Thyroid gland (tissue), 4 donors: ENCODE results near the gene CCDC183. TPM values are rescaled to one million over a fixed set of nuclear protein-coding genes. Genes with fewer than 3 reads are reported as not detected.

Source experiments
- DNase-seq, 2 donors: peaks; one replicate each; pipeline ENCODE4 v3.0.0-alpha.2; 2019
- H3K27ac ChIP-seq, 3 donors: fragments of 200-600 bp; sonication (generic); 1 replicate in 2 of 3; 2 replicates in 1 of 3; pipeline ENCODE4 v1.5.1; 2016 to 2019; ENCODE audit warnings: mild to moderate bottlenecking in 1 of 3, moderate library complexity in 1 of 3
- H3K27me3 ChIP-seq: fragments of 200-600 bp; sonication (generic); one replicate; pipeline ENCODE4 v1.5.1; 2019
- H3K36me3 ChIP-seq, 2 donors: fragments of 200-600 bp; sonication (generic); one replicate each; pipeline ENCODE4 v1.5.1; 2016 to 2019
- H3K4me1 ChIP-seq, 2 donors: fragments of 200-600 bp; sonication (generic); one replicate each; pipeline ENCODE4 v1.5.1; 2017 to 2019
- H3K4me3 ChIP-seq, 3 donors: fragments of 200-600 bp; sonication (generic); replicated peaks in 1 of 3; 1 replicate in 2 of 3; 2 replicates in 1 of 3; pipeline ENCODE4 v1.5.1; 2016; ENCODE audit warnings: mild to moderate bottlenecking in 1 of 3
- H3K9me3 ChIP-seq: fragments of 200-600 bp; sonication (generic); one replicate; pipeline ENCODE4 v1.5.1; 2017
- CTCF ChIP-seq, 6 experiments: fragments of 200-600 bp in 3 of 6; fragments of 450-650 bp in 3 of 6; sonication (generic) in 3 of 6; IDR thresholded peaks; one replicate each; pipeline ENCODE4 v1.5.1; 2016 to 2019; ENCODE audit warnings: antibody characterized with exemption in 6 of 6, mild to moderate bottlenecking in 2 of 6, inconsistent platforms in 1 of 6, moderate library complexity in 1 of 6
- POLR2A ChIP-seq, 2 donors: fragments of 450-650 bp; IDR thresholded peaks; one replicate each; pipeline ENCODE4 v1.6.1; 2017; ENCODE audit warnings: antibody characterized with exemption in 2 of 2, mild to moderate bottlenecking in 2 of 2, moderate library complexity in 1 of 2
- WGBS, 2 donors: methylation state at CpG; one replicate each; pipeline ENCODE4 v1.1.5; 2017; 5-methylcytosine and 5-hydroxymethylcytosine counted together
- intact Hi-C: fragments of 100-400 bp; cut with DNase I; formaldehyde crosslinking; loops from one replicate; pipeline ENCODE4 v1.15.1; 2023
- total RNA-seq, 4 donors: library from RNA; depleted of rRNA; stranded (reverse); fragments of >200 nt; gene quantifications; one replicate each; pipeline ENCODE4 v1.2.3, GENCODE V29; 2016

Gene CCDC183
- total RNA-seq, 4 donors from 2014 or later, result 1.3 to 4.6 (median 2.8) TPM

GRCh38 chr9:136853596-136854112 lies 57.5 kb downstream of the CCDC183 start:
- Histone ChIP-seq H3K27me3 (no peaks in the 10 kb centered on the region), H3K9me3 (no peaks in the 10 kb centered on the region), H3K4me1 (peaks cover 9 to 18% of the 10 kb centered on the region in 2 donors), H3K4me3 (no peak overlapping the region), H3K36me3 (peaks cover 7 to 10% of the 10 kb centered on the region in 2 donors), H3K27ac (no peak overlapping the region)
- TF ChIP-seq POLR2A (IDR thresholded peaks at IDR 0.05) (no peak), CTCF (IDR thresholded peaks at IDR 0.05) (no peak)
- WGBS, 2 donors, result 89 to 91% methylated on average over 15 to 18 of the region's 18 CpGs
- no peak for DNase-seq
- intact Hi-C loops, result no loop called here

- Histone ChIP-seq H3K27me3 (no peaks in the 10 kb centered on the region), H3K4me1 (peaks cover 15 to 24% of the 10 kb centered on the region in 2 donors), H3K36me3 (peaks cover 7 to 10% of the 10 kb centered on the region in 2 donors), H3K4me3 (no peak overlapping the region), H3K9me3 (no peaks in the 10 kb centered on the region), H3K27ac (no peak overlapping the region)
- intact Hi-C loops, result no loop called here
- DNase-seq, result no peak
- TF ChIP-seq POLR2A (IDR thresholded peaks at IDR 0.05) (no peak), CTCF (IDR thresholded peaks at IDR 0.05) (no peak)
- 80 to 90% methylated on average over 8 to 18 of the region's 30 CpGs for WGBS, 2 donors
These were observed 58.1 kb downstream of the CCDC183 start for GRCh38 chr9:136854113-136854841.

- no peaks in the 10 kb centered on the region for H3K27me3 ChIP-seq
- TF ChIP-seq POLR2A (IDR thresholded peaks at IDR 0.05) (no peak), CTCF (IDR thresholded peaks at IDR 0.05) (no peak)
- 87 to 92% methylated on average over 5 to 15 of the region's 23 CpGs for WGBS, 2 donors
- intact Hi-C loops, result no loop called here
- H3K36me3 ChIP-seq, result peaks cover 7 to 10% of the 10 kb centered on the region in 2 donors
- no peaks in the 10 kb centered on the region for H3K9me3 ChIP-seq
- no peak overlapping the region for H3K4me3 ChIP-seq
- DNase-seq, result no peak
- H3K27ac ChIP-seq, result no peak overlapping the region
- peaks cover 14 to 27% of the 10 kb centered on the region in 2 donors for H3K4me1 ChIP-seq
These were observed 58.8 kb downstream of the CCDC183 start for GRCh38 chr9:136854842-136855460.

- TF ChIP-seq CTCF (IDR thresholded peaks at IDR 0.05) (no peak), POLR2A (IDR thresholded peaks at IDR 0.05) (no peak)
- no peak for DNase-seq
- intact Hi-C loops, result no loop called here
- 73 to 92% methylated on average over 6 to 7 of the region's 26 CpGs for WGBS, 2 donors
- no peaks in the 10 kb centered on the region for H3K27me3 ChIP-seq
- H3K9me3 ChIP-seq, result no peaks in the 10 kb centered on the region
- H3K4me3 ChIP-seq, result no peak overlapping the region
- H3K27ac ChIP-seq, result no peak overlapping the region
- peaks cover 7 to 8% of the 10 kb centered on the region in 2 donors for H3K36me3 ChIP-seq
- peaks cover 8 to 21% of the 10 kb centered on the region in 2 donors for H3K4me1 ChIP-seq
These were observed 59.4 kb downstream of the CCDC183 start for GRCh38 chr9:136855461-136856078.
